HG03571 (cell line): Measurements from ENCODE around the gene NPR2.

Experiments
- ATAC-seq: cut with Tn5 transposase; IDR thresholded peaks from one replicate; pipeline ENCODE4 v1.9.1; 2021; ENCODE audit not compliant: unreplicated experiment

NPR2 gene

DNA sequence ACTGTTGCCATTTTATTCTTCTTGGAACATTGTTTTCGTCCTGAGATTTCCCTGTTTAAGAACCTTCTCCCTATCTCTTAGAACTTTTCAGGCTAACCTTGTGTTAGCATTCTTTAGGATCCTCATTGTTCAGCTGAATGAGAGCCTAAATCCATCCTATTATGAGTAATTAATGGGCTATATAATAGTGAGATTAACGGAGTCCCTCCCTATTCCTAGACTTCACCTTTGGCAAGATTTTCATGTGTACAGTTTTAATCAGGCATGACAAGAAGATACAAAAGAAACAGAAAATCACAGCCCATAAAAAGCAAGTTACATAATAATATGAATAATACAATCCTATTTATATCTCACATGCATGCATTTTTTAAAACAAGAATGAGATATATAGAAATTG, 28.2 kb upstream of the NPR2 start:
- ATAC-seq: no peak

DNA sequence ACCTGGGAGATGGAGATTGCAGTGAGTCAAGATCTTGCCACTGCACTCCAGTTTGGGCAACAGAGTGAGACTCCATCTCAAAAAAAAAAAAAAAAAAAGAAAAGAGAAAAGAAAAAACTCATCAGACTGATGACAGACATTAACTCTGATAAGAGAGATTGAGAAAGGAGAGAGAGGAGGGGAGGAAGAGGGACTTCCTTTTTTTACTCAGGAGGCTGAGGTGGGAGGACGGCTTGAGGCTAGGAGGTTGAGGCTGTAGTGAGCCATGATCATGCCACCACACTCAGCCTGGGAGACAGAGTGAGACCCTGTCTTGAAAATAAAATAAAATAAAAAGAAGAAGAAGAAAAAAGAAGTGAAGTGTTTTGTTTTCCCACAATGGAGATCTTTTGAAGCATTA, 27.6 kb upstream of the NPR2 start:
- no peak for ATAC-seq

DNA sequence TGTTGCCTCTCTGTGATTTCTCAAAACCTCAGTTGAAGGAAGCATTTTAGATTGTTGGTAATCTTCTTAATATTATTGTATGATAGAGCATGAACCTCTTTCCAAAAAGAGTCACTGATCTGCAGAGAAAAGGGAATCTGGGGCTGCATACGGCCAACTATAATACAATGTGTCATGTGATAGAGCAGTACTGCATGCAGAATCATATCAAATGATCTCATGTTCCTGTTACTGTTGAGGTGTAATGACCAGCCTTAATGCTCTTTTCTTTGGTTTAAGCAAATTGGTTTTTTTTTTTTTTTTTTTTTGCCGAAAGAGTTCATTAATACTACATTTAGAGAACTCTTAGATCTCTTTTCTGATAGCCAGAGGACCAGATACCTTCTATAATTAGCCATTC, 24.4 kb upstream of the NPR2 start:
- no peak for ATAC-seq

DNA sequence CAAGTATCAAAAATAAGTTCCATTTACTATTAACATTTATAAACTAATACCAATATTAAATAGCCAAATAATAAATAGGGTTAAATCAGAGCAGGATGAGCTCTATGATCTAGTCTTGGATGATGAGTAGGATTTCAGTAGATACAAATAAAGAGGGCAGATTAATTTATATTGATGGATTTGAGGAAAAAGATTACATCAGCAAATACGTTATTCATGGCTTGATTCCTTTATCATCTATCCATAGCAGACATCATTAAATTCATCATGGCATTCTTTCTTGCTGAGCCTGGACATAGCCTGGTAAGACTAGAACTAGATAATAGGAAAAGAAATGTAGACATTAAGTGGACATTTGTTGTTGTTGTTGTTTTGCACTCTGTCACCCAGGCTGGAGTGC, 23.9 kb upstream of the NPR2 start:
- ATAC-seq: no peak

DNA sequence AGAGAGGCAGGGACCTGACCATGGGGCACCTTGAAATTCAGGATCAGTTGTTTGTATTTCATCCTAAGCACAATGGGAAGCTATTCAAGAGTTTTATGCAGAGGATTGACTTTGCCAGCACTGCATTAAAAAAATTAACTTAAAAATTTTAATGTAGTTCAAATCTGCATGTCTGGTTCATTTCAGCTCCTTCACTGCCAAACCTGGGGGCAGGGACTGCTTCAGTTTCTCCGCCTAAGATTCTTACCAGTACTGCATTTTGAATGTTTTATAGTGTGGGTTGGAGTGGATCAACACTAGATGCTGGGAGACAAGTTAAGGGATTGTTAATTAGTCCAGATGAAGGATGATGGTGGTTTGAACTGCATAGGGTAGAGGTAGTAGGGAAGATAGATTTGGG, 21.6 kb upstream of the NPR2 start:
- ATAC-seq: no peak

DNA sequence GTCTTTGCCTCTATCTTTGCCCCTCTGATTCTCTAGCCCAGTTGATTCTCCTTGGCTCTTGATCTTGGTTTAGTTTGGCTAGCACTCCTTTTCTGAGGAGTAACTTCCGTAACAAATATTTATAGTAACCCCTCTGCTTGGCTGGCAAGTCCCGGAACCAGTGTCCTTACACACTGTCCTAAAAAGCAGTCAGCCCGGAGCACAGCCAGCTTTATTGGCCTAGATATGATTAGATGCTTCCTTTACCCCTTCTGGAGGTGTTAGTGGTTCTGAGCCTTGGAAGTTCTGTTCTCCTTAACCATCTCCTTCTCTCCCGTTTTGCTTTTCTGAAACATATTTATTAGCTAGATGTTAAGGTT, 20.3 kb upstream of the NPR2 start:
- ATAC-seq: no peak

DNA sequence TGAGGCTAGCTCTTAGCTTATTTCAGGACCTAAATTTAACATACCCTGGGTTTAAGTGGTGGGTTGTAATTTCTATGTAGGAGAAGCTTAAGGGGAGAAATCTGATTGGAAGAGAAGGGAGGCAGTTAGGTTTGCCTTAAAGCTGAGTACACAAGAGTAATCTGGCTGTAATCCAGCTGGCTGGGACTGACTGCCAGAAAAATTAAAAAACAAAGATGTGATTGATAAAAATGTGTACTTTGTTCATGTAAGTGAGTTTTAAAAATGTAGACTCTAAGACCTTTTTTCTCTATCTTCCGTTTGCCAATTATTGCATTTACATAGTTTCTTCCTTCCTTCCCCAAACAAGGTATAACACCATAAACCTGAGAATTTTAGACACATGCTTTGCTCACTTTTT, 19.9 kb upstream of the NPR2 start:
- ATAC-seq: no peak

DNA sequence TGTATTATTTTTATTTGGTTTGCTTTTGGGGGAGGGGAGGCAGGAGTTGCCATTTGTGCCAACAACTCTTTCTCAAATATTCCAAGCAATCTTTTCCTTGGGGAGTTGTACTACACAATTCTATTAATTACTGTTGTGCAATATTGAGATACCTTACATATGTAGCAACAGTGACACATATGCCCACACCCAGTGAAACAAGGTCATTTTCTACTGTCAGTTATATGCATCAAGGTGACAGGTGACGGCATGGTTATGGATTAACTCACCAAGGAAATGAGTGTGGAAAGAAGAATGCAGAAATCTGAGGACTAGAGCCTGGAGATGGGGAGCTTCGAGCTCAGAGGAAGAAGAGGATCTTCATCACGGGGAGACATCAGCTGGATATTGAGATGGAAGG, 19.4 kb upstream of the NPR2 start:
- ATAC-seq: no peak

DNA sequence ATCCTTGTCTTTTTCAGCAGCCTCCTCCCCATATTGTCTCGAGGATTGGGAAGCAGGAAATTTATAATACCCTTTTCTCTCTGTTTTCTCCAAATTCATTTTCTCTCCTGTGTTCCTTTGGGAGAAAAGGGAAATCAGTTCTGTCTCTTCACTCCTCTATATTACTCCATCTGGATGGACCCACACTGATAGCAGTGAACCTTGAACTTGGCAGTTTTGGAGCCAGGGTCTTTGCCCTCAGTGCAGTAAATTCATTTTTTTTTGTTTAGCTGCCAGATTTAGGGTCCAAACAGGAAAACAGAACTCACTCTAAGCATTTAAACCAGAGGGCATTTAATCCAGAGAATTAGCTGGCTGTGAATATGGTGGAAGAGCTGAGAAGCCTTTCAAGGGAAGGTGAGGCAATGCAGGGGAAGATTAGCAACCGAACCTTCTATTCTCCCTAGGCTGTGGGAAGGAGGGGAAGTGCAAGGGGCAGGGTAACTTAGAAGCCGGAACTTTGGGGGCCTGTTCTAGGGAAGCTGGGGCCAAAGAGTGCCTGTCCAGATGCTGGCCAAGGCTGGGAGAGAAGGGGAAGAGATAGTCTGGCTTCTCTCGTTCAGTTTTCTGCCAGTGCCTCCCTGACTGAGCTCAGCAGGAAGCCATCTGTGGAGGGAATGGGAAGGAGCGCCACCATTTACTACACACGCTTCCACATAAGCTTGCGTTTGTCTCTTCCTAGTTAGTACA, 16.3 kb upstream of the NPR2 start:
- ATAC-seq: no peak

DNA sequence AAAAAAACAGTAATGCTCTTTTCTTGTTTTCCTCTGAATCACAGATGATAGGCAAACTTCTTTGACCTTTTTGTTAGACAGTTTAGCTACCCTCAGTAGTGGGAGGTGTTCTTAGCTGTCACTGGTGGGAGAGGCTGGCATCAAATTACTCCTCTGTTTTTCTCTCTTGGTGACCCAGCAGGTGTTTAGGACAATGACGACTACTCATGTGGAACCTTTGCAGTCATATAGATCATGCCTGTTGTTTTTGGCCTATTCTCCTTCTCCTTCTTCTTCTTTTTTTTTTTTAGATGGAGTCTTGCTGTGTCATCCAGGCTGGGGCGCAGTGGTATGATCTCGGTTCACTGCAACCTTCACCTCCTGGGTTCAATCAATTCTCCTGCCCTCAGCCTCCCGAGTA, 15.4 kb upstream of the NPR2 start:
- ATAC-seq: no peak

DNA sequence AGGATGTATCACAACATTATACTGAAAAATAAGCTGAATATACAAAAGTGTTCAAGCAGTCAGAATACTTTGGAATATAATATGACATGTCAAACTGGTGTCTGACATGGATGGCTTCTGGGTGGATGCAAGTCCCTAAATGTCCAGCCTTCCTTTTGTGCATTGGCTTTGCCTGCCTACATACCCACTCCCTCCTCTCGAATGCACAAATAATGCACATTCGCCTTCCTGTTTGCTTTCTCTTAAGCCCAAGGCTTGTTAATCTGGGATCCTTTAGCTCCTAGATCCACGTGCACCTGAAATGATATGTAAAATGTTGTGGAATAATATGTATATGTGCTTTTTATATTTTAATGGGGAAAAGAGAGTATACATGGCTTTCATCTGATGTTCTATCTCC, 12.9 kb upstream of the NPR2 start:
- ATAC-seq: no peak

DNA sequence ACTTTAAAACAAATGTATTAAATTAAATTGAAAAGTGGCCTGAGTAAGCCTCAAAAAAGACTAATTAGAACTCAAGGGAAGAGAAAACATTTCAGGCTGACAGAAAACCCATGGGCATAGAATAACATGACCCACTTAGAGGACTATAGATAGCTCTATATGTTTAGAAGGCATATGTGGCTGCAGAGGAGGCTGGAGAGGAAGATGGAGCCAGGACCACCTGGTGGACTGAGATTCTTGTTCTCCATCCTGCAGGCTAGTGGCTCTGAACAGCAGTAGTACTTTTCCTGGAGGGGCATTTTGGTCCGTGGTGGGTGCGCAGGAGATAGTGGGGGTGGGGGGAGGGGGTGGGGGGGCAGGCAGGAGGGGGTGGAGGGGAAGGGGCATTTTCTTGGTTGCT, 10.3 kb upstream of the NPR2 start:
- ATAC-seq: no peak

DNA sequence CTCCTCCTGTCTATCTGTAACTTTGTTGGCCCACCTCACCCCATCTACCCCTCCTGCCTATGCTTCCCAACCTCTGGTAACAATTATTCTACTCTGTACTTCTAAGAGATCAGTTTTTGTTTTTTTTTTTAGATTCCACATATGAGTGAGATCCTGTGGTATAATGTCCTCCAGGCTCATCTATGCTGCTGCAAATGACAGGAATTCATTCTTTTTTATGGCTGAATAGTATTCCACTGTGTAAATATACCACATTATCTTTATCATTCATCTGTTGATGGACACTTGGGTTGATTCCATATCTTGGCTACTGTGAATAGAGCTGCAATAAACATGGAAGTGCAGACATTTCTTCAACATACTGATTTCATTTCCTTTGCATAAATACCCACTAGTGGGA, 8.0 kb upstream of the NPR2 start:
- no peak for ATAC-seq

DNA sequence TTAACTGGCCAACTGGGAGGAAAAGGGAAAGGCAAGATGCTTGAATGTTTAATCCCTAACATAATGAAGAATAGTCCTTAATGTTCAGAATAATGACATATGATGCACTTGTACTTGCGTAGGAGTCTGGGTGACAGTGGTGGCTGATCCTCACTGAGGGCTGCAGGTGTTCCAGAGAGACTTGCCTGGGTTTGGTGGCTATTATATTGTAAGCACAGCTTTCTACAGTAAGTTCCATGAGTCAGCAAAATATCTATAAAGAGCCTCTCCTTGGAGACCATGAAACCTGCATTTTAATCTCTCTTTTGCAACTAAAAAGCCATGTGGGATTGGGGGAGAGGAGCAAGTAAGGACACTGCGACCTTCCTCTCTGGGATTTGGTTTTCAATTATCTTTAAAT, 1.9 kb upstream of the NPR2 start:
- ATAC-seq: no peak

DNA sequence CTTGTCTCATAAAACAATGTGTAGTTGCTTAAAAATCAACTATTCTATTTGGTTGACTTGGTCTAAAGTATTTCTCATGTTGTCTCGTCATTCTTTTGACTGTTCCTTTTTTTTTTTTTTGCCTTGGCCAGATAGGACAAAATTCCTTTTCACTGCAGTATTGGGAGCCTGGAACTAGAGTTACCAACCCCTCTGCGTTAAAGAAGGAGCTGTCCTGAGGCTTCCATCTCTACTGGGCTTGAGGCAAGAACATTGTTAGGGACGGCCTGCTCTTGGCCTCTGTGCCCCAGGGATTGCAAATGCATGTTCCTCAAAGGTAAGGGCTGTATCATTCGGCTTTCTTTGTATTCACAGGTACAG, 1.4 kb upstream of the NPR2 start:
- no peak for ATAC-seq

DNA sequence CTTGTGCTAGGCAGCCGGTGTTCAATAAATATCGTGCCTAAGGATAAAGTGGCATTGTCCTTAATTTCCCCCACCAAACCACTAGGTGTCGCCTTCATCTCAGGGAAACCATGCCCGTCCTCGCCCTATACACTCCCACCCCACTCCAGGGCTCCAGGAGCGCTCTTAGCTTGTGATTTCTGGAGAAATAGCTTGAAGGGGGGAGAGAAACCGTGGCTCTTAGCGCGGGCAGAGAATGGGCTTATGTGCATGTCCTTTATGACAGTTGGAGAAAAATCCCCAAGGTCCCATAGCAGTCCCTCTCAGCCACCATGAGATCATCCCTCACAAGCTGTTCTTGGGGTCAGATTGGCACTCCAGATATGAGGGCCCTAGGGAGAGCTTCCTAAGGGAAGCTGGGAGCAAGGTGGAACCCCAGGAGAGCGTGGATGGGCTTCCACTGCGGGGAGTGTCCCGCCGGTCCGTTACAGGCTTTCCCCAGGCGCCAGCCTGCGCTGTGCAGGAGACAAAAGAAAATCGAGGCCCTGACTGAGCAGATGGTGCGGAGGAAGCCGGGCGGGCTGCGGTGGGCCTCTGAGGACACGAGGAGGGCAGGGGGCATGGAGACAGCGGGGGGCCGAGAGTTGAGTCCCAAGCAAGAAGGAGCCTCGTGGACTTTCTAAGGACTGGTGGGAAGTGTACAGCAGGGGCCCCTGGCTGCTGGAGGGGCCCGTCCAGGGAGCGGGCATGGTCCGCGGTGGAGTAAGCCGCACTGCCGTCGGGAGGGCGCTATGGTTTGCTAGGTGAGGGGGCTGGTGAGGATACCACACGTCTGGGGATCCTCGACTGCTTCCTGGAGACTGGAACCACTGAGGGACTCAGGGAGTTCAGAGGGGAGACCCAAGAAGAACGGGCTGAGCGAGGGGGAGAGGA, 750 bp upstream of the NPR2 start:
- ATAC-seq: no peak

DNA sequence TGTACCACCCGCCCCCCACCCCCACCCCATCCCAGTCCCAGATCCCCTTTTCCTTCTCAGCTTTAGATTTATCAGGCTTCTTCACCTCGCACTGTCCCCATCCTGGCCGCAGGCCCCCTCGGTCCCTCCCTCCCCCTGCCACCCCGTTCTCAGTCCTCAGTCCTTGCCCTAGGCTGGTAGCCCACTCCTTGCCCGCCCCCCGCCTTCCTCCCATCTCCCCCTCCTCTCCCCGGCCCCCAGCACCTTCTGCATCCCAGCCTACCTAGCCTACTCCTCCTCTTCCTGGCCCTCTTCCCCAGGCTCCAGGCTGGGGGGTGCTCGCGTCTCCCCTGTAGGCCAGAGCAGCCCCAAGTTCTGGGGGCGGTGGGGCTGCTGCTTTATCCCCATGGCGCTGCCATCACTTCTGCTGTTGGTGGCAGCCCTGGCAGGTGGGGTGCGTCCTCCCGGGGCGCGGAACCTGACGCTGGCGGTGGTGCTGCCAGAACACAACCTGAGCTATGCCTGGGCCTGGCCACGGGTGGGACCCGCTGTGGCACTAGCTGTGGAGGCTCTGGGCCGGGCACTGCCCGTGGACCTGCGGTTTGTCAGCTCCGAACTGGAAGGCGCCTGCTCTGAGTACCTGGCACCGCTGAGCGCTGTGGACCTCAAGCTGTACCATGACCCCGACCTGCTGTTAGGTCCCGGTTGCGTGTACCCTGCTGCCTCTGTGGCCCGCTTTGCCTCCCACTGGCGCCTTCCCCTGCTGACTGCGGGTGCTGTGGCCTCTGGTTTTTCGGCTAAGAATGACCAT, 828 bp downstream of the NPR2 start:
- no peak for ATAC-seq

DNA sequence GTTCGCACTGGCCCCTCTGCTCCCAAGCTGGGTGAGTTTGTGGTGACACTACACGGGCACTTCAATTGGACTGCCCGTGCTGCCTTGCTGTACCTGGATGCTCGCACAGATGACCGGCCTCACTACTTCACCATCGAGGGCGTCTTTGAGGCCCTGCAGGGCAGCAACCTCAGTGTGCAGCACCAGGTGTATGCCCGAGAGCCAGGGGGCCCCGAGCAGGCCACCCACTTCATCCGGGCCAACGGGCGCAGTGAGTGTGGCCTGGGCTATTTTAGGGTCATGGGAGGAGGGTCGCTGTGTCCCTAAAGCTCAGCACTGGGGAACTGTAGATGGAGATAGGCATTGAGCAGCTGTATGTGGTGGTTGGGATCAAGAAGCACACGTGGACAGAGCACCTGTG, 1.4 kb downstream of the NPR2 start:
- no peak for ATAC-seq

DNA sequence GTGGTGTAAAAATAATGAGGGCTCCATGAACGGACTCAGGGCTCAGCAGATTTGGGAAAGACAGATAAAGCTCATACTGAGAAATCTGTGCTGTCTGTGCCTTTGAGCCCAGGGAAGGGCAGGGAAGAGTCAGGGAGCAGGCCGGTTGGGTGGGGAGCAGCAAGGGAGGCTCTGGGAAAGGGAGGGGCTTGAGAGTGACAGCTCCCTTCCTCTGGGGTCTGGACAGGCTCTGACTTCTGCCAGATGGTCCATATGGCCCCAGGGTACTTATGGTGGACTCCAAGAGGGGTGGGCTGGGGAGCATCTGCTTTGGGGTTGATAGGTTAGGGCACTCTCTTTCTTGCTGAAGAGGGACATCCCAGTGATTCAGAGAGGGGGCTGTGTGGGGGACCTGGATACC, 2.1 kb downstream of the NPR2 start:
- ATAC-seq: no peak

DNA sequence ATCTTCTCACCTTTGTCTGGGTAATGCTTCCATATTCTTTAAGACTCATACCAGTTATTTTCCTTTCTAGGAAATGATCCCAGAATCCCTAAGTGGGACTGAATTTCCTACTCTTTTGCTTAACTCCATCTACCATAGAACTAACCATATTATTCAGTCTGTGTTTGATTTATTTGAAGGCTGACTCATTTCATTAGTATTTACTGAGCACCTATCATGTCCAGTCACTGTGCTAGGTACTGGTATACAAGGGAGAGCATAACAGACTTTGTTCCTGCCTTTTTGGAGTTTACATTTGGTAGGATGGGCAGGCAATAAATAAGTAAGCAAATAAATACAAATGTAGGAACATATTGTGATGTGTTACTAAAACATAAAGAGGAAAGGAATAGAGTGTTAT, 4.3 kb downstream of the NPR2 start:
- no peak for ATAC-seq

DNA sequence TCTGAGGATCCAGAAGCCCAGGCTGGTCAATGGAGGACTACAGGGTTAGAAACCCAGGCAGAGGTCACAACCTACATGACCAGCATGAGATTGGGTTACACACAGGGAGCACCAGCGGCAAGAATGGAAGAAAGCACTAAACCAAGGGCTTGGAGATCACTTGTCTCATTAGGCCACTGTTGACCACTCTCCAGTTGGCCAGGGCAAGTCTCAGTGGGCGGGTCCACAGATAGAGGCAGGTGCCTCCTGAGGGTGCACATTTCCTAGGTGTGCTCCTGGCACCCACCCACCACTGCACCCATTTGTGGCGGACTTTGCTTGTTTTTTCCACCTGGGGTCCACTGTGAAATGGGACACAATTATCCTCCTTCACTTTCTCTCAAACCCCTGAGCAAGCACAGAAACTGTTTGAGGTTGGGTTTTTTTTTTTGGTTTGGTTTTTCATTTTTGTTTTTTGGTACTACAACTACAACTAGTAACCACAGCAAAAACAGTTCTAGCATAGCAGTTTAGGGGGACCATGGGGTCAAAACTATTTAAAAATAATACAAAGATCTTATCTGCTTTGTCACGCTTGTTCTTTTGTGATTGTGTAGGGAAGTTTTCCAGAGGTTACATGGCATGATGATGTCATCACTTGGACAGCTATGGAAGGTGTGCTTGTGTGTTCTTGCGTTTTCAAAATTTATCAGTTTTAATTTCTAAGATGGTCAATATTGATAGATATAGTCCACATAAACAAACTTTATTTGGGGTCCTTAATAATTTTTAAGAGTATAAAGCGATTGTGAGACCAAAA, 6.1 kb downstream of the NPR2 start:
- ATAC-seq: no peak
